DMS79 (cell line): ENCODE results near the gene MAPK4.

ENCODE experiments used
- DNase-seq: peaks from one replicate; lab custom pipeline; 2025; lab: John Stamatoyannopoulos, UW

MAPK4 gene

DNA sequence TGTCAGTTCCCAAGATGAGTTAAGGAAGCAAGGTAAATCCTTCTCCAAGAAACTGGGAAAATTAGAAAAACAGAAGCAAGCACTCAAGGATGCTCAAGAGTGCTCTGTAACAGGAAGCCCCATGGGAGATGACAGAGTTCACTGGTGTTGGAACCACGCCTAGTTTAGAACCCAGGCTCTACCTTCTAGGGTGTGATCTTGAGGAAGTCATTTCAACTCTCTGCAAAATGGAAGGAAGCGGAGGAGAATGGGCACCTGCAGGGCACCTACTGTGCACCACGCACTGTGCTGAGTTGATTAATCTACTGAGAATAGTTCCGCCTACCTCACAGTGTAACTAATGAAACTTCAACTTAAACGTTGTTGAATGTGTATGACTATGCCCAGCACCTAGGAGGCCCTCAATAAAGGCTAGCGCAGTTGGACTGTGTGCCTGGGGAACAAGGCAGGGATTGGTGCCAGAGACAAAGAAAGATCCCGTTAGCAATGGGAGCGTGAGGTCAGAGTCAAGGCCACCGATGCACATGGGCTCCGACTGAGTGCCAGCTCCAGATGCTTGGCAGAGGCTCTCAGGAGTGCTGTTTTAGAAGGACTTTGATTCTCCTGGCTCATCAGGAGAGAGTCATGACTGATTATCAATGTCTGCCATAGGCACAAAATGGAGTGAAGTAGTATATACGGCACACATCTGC is 93.7 kb downstream of the MAPK4 start:
- no peak for DNase-seq

DNA sequence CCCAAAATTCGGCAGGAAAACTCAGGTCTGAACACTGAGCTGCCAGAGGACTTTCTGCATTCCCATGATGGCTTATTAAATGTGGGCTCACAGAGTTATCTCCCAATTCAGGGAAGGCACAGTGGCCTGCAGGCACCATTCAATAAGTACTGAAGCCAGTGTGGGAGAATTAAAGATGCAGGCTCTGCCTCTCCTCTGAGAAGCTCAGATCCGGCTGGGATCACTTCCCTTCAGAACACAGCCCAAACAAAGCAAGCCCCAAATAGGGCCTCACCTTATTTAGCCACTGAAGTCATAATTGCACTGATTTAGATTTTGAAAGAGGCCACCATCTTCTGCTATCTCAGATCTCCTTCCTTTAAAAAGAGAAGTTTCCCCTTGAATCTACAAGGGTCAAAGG is 94.3 kb downstream of the MAPK4 start:
- no peak for DNase-seq

DNA sequence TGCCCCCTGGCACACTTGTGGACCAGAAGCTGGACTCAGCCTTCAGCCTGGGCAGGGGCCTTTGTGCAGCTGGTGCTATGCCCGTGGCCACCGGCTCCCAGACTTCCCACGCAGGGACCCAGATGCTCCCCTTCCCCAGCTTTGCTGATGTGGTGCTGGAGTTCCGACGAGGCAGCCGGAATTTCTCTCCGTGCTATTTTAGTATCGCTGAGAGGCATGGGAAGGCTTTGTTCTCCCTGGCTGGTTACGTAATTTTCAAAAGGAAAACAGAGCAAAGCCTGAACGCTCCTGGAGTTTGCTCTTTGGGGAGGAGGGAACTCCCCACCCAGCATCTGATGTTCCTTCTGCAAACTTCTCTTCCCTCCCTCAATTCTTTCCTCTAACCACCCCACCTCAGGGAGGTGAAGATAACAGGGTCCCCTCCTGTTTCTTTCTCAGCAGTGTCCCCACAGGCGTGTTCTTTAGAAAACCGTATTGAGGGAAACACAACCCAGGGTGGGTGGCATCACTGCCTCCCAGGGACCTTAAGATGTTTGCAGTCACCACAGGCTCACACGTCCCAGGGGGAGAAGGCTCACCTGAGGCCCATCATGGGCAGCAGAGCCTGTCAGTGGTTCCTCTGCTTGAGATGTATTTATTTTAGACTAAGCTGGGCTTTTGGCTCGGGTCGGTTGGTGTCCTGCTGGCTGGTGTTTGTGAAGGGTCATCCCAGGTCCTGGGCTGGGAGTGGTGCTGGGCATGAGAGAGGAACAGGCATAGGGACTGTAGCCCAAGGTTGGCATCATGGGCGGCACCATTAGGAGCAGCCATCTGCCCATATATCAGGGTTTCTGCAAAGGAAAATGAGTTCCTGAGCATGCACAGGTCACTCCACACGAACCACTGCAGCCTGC is 95.0 kb downstream of the MAPK4 start:
- DNase-seq = no peak

DNA sequence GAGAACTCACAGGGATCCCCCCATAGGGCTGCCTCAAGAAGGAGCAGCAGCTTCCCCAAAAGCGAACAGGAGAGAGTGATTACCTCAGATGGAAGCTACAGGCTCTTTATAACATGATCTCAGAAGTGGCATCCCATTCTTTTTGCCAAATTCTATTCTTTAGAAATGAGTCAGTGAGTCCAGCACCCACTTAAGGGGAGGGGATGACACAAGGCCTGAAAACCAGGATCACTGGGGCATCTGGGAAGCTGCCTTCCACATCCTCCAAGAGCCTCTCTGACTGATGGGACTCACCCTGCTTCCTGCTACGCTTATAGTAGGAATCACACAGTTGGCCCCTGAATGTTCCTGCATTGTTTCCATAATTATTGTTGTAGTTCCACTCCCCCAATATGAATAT is 96.5 kb downstream of the MAPK4 start:
- no peak for DNase-seq

DNA sequence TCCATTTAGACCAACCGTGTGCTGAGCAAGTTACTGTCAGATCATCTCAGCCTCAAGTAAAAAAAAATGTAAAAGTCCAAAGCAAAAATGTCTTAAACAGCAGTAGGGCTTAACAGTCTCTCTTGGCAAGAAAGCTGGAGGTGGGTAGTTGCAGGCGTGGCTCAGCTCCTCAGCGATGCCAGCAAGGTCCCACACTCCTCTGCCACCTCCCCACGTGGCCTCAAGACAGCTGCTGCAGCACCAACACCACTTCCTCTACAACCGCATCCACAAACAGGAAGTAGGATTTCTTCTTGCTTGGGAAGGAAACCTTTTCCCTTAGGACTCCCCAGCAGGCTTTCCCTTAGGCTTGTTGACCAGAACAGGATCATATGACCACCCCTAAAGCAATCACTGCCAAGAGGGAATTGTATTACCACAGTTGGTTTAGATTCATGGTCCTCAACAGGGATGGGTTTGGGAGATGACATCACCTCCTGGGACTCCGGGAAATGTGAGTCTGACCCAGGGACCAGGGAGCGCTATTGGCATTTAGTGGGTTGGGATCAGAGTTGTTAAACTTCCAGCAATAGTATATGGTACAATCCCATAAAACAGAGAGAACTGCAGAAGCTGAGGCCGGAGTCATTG is 97.1 kb downstream of the MAPK4 start:
- no peak for DNase-seq

DNA sequence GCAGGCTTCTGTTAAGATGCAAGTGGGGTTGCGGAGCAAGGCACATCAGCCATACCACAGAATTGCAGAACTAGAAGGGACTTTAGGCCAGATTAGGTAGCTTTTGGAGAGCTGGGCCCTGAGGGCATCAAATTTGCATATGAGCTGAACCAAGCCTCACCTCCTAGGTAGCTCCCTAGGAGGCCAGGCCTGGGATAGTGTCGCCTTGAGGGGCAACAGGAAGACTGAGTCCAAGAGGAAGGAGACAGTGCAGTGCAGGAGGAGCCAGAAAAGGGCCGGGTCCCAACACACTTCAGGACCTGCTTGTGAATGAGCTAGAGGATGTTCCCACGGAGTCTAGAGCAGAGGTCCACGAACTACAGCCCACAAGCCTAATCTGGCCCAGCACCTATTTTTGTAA is 98.7 kb downstream of the MAPK4 start:
- no peak for DNase-seq

DNA sequence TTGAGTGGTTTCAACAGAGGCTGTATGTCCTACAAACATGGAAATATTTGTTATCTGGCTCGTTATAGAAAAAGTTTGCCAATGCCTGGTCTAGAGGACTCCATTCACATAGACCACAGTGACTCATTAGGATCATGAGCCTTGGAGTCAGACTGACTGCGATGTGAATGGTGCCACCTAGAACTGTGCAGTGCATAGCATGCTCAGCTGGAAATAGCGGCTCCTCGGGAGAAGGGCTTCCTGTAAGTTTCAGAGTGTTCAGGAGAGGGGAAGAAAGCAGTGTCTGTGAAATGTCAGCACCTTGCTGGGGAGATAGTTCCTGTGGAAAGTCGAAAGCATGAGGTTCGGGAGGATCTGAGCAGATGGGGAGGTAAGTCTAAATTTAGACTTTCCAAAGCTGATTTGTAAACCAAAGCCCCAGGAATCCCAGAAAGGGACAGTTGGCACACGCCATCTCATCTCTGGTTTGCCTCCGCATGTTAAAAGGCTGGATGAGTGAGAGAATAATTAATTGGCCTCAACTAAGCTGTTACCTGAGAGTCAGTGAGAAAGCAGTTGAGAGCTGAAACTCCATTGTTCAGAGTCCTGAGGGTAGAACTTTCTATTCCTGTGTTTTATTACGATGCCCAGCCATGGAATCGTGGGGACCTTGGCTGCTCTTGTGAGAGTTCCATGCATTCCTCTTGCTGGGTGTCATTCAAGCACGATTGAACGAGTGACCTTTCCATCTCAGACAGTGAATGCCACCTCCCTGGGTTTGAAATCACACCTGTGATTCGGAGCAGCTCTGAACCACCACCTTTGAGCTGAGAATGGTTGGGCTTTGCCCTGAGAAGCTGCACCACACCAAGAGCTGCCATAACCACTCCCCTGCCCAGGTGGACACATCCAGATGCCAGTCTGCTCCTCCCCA is 99.5 kb downstream of the MAPK4 start:
- no peak for DNase-seq

DNA sequence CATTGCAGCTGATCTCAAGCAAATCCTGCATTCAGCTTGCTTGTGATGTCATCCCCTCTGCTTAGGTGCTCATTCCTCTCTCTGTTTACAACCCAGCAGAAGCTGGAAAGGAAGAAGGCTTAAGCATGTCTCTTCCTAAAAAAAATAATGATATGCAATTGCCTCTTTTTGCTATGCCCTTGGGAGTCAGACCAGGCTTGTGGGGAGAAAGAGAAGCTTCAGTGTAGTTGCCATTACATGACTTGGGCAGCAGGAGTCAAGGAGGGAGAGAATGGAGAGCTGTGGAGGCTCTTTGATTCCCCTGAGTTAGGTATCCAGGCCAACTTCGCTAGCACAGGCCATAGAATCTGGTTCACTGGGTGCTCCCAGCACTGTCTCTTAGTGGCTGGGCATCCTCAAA is 101.1 kb downstream of the MAPK4 start:
- no peak for DNase-seq

DNA sequence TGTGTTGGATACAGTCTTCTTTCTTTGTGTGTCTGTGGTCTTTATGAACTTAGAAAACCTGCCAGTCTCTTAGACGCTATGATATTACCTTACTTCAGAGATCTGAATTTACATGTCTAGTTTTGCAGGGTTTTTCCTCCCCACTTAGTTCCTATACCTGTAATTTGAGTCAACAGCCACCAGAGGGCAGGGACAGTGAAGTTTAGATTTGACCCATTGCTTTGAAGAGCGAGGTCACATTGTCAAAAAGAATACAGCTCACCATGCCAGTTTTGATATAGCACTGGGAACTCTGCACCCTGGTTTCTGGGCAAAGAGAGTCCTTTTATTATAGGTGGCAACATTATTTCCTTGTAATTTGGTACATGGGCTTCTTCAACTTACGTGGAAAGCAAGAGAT is 102.3 kb downstream of the MAPK4 start:
- no peak for DNase-seq

DNA sequence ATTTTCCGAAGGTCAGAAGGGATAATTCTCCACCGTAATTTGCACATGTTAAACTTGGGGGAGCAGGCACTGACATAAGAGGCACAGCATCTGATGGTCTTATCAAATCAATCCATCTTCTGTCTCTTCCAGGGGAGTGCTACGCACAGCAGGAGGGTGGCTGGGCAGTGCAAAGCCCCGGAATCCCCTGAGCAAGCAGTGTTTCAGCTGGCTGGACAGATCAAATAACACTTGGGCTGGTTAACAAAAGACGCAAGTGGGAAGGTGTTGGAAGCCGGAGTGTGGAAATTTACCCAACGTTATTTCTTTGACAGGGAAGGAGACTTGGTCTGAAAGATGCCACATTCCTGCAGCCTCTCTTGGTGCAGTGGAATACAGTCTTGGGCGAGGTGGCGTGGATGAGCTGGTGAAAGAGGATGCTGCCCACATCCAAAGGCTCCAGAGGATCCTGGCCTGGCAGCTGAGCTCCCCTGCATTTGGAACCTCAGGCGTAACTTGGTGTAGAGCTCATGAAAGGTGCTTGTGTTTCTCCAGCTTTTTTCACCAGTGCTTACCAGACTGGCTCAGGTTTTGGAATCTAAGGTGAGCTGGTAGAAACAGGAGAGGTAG is 103.0 kb downstream of the MAPK4 start:
- DNase-seq = no peak

DNA sequence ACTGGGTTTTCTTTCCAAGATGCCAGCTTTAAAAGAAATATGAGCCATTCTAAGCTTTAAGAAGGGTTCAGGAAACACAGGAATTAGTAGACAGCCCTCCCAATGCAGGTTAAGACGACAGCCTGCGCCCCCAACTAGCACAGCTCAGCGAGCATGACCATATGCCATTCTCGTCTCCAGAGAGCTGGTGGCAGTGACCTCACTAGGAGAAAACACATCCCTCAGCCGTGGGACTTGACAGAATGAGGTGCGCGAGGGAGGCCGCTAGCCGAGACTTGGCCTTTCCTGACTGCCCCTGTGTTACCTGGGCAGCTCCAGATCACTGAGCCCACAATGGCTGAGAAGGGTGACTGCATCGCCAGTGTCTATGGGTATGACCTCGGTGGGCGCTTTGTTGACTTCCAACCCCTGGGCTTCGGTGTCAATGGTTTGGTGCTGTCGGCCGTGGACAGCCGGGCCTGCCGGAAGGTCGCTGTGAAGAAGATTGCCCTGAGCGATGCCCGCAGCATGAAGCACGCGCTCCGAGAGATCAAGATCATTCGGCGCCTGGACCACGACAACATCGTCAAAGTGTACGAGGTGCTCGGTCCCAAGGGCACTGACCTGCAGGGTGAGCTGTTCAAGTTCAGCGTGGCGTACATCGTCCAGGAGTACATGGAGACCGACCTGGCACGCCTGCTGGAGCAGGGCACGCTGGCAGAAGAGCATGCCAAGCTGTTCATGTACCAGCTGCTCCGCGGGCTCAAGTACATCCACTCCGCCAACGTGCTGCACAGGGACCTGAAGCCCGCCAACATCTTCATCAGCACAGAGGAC is 103.9 kb downstream of the MAPK4 start:
- DNase-seq = no peak

DNA sequence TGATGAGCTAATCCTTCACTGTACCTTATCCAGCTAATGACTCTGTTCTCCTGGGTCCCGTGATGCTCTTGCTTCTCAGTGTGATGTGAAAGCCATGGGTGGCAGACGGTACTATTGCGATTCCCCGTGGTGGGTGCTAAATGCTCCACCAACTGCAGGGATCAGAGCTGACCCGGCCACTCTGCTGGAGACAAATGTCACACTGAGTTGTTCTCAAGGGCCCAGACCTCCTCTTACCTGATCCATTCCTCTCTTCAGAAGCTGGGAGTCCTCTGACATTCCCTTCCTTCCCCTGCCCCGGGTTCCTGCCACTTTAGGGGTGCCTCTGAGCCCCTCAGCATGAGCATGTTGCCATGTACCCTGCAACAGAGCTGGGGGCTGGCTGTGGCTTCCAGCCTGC is 105.1 kb downstream of the MAPK4 start:
- DNase-seq = no peak

DNA sequence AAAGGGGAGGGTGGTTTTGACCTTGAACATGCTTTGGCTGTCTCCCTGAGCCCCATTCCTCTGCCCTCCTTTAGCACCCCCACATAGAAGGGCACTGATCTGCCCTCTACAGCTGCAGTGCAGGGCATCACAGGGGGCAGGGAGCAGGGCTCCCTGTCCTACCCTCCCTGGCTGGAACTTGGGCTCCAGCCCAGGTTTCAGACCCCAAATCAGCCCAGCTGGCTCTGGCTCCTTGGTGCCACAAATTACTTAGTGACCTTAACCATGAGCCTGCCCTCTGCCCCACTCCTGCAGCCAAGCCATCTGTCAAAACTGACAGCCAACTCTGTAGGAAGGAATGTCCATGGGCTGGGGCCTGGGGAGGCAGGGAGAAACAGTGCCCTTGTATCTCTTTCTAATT is 105.6 kb downstream of the MAPK4 start:
- DNase-seq = no peak

DNA sequence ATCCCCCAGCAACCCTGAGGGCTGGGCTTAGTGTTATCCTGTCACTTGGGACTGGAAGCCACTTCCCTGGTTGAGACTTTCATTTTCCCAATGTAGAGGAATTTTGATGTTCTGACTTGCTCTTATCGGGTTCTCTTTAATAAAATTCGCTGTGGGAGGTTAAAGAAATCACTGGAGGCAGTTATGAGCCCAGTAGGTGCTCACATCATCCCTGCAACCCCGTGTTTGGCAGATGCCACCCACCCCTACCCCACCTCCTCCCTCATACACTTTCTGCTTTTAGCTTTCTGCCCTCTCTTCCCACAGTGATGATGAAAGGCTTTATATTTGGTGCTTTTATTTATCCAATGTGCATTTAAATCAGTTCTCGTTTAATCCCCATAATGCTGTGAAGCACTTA is 106.6 kb downstream of the MAPK4 start:
- no peak for DNase-seq

DNA sequence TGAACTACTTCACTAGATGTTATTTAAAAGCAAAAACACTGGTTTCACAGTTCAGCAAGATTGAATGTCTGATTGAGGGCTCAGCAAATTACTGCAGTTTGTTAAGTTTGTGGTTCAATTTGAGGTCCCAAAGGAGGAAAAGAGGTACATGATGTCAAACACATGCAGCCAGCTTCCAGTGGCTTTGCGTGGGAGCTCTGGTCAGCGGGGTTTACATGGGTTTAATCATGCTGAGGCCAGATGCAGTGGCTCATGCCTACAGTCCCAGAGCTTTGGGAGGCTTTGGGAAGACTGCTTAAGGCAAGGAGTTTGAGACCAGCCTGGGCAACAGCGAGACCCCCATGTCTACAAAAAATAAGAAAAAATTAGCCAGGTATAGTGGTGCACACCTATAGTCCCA is 111.5 kb downstream of the MAPK4 start:
- no peak for DNase-seq

DNA sequence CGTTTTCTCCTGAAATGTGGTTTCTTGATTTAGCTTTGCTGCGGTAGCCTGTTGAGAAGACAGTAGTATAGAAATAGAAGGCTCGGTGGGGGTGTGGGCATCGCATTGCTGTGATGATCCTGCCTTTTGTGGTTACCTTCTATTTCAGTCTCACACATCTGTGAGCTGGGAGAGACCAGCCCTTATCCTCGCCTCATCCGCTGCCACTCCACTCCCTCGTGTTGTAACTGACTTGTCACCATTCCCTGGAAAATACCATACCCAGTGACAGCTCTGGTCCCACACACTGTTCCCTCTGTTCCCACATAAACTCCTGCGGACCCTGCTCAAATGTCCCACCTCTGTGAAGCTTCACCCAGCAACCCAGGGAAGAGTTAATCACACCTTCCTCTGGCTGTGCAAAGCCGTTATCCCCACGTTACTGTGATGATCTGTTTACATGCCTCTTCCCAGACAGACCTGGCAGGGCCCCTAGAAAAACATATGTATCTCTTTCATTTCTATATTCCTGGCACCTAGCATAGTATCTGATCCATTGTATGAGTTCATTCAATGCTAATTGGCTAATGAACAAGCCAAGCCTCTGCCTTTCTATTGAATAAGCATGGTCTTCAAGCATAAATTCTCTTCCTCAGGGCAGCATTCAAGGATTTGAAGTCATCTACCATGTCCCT is 114.6 kb downstream of the MAPK4 start:
- DNase-seq = no peak

DNA sequence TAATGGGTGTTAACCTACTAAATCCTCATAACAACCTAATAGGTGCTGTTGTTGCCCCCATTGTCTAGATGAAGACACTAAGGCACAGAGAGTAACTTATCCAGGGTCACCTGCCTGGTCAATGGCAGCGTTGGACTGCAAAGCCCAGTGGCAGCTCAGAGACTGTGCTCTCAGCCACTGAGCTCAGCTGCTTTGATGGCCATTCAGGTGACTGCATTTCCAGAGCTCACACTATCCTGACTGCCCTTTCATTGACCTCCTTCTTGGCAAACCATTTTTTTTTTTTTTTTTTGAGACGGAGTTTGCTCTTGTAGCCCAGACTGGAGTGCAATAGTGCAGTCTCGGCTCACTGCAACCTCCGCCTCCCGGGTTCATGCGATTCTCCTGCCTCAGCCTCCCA is 115.2 kb downstream of the MAPK4 start:
- no peak for DNase-seq

DNA sequence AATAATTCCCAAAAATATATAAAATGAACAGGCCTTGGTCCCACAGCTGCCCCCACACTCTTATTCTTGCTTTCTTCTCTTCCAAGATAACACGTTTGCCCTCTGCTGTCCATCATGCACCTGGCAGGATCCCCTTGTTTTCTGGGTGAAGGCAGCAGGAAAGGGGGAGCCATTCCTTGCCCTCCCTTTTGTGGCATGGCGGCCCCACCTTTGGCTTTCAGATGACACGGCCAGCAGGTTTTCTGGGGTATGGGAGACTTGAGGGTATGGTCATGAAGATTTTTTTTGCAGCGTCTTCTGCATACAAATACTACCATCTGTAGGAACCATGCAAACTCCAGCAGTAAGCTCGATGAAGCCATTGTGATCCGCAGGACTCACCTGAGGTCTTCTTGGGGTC is 118.8 kb downstream of the MAPK4 start:
- no peak for DNase-seq

DNA sequence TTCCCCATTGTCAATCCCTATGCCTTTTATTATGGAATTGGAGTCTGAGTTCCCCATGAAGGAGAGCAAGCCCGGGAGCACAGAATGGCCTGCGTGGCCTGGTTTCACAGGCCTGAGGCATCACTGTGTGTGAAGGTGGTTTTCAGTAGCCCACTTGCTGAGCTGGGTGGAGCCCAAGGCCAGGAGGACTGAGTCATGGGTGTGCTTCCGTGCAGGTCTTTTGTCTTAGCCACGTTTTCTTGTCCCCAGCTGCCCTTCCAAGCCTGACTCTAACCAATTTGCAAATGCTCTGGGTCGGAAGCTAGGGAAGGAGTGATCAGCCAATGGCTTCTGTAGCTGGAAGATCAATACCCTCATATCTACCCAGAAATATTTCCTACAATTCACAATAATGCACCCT is 119.2 kb downstream of the MAPK4 start:
- no peak for DNase-seq

DNA sequence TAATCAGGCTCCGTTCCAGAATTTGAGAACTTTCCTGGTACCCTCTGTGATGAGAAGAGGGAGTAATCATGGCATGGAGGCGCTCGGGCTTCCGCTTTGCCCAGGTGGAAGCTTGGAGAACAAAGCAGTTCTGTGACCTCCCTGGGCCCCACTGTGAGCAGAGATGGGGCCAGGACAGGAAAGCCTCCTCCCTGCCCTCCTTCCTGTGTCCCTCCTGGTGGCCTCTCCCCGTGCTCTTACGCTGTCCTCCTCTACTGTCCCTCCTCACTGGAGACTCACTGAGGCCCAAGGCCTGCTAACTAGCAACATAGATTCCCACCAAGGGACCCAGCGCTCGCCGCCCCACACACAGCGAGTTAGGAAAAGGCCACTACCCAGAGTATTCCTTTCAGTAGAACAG is 119.8 kb downstream of the MAPK4 start:
- DNase-seq = no peak
